Measurements from ENCODE around the gene PGLYRP2.

PGLYRP2 gene

GRCh38 chr19:15438577-15438976 is 40.7 kb downstream of the PGLYRP2 start:
- Histone ChIP-seq H3K79me2 (ENCODE audit: control insufficient read depth, insufficient read depth, low read length, poor library complexity) (no peaks in the 10 kb centered on the region), H3K9ac (ENCODE audit: low read length) (no peak overlapping the region), H3K23ac (ENCODE audit: low read length) (no peak overlapping the region), H3K9me3 (ENCODE audit: insufficient read depth, low read depth, low read length) (peaks cover 2% of the 10 kb centered on the region), H3K27ac (ENCODE audit: low read depth, low read length) (no peak overlapping the region), H4K8ac (ENCODE audit: low read depth, low read length) (no peak overlapping the region), H3K4me2 (ENCODE audit: low read length) (no peak overlapping the region), H2AFZ (ENCODE audit: insufficient read depth, low read length, poor library complexity) (no peak overlapping the region), H2BK120ac (ENCODE audit: insufficient read depth, low read length, poor library complexity) (no peak overlapping the region), H2BK12ac (ENCODE audit: low read length) (no peak overlapping the region), H3K4me1 (ENCODE audit: control insufficient read depth in 1 of 2, insufficient read depth in 2 of 2, low read length in 2 of 2) (peaks cover 0 to under 1% of the 10 kb centered on the region in 2 experiments), H3K18ac (ENCODE audit: low read length) (no peak overlapping the region), H3K79me1 (ENCODE audit: low read length) (no peaks in the 10 kb centered on the region), H2BK5ac (ENCODE audit: low read depth, low read length, poor library complexity) (no peak overlapping the region), H3K36me3 (ENCODE audit: control insufficient read depth in 1 of 2, insufficient read depth in 2 of 2, low read length in 2 of 2) (no peaks in the 10 kb centered on the region), H2AK5ac (ENCODE audit: low read length) (no peak overlapping the region), H4K12ac (ENCODE audit: low read depth, low read length) (no peak overlapping the region), H3K4me3 (ENCODE audit: low read depth, low read length) (no peak overlapping the region), H3K27me3 (ENCODE audit: insufficient read depth, low read length) (no peaks in the 10 kb centered on the region), H3K4ac (ENCODE audit: low read depth, low read length) (no peak overlapping the region), H4K91ac (ENCODE audit: low read depth, low read length) (no peak overlapping the region), H3K14ac (ENCODE audit: low read length) (no peak overlapping the region)
- DNase-seq = no peak
- no CpG with 5 or more reads among the region's 27 CpGs for WGBS (ENCODE audit: extremely low coverage, insufficient coverage, insufficient read length)

DNA sequence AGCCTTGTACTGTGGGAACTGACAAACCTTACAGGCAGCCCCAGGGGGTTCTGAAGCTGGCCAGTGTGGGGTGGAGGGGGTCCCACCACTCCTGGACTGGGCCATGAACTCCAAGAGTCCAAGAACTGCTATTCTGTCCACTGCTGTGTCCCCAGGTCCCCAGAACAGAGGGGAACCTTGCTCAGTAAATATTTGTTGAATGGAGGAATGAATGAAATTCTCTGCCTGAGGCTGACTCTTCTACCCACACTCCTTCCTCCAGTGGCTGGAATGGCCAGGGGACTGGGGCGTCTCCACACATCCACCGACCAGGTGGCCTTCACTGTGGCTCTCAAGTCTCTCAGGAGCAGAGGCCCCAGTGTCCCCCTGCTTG is 41.2 kb downstream of the PGLYRP2 start:
- H2BK12ac ChIP-seq (ENCODE audit: low read length) = no peak overlapping the region
- no peaks in the 10 kb centered on the region for H3K79me1 ChIP-seq (ENCODE audit: low read length)
- no peaks in the 10 kb centered on the region for H3K36me3 ChIP-seq (ENCODE audit: control insufficient read depth in 1 of 2, insufficient read depth in 2 of 2, low read length in 2 of 2)
- no peak overlapping the region for H2AK5ac ChIP-seq (ENCODE audit: low read length)
- H4K12ac ChIP-seq (ENCODE audit: low read depth, low read length) = no peak overlapping the region
- no peak overlapping the region for H3K18ac ChIP-seq (ENCODE audit: low read length)
- no peak overlapping the region for H3K27ac ChIP-seq (ENCODE audit: low read depth, low read length)
- DNase-seq = peak; percentile 14 to 52
- no CpG with 5 or more reads among the region's 2 CpGs for WGBS (ENCODE audit: extremely low coverage, insufficient coverage, insufficient read length)
- no peak overlapping the region for H3K4me2 ChIP-seq (ENCODE audit: low read length)
- H2AFZ ChIP-seq (ENCODE audit: insufficient read depth, low read length, poor library complexity) = no peak overlapping the region
- no peak overlapping the region for H2BK120ac ChIP-seq (ENCODE audit: insufficient read depth, low read length, poor library complexity)
- no peak overlapping the region for H4K91ac ChIP-seq (ENCODE audit: low read depth, low read length)
- H3K14ac ChIP-seq (ENCODE audit: low read length) = no peak overlapping the region
- H3K4me1 ChIP-seq (ENCODE audit: control insufficient read depth in 1 of 2, insufficient read depth in 2 of 2, low read length in 2 of 2) = peaks cover 3 to 4% of the 10 kb centered on the region in 2 experiments
- H3K79me2 ChIP-seq (ENCODE audit: control insufficient read depth, insufficient read depth, low read length, poor library complexity) = no peaks in the 10 kb centered on the region
- H2BK5ac ChIP-seq (ENCODE audit: low read depth, low read length, poor library complexity) = no peak overlapping the region
- H4K8ac ChIP-seq (ENCODE audit: low read depth, low read length) = no peak overlapping the region
- H3K9ac ChIP-seq (ENCODE audit: low read length) = no peak overlapping the region
- H3K23ac ChIP-seq (ENCODE audit: low read length) = no peak overlapping the region
- no peaks in the 10 kb centered on the region for H3K27me3 ChIP-seq (ENCODE audit: insufficient read depth, low read length)
- peaks cover 2% of the 10 kb centered on the region for H3K9me3 ChIP-seq (ENCODE audit: insufficient read depth, low read depth, low read length)
- no peak overlapping the region for H3K4ac ChIP-seq (ENCODE audit: low read depth, low read length)
- no peak overlapping the region for H3K4me3 ChIP-seq (ENCODE audit: low read depth, low read length)

- Histone ChIP-seq H3K14ac (ENCODE audit: low read length) (no peak overlapping the region), H2AK5ac (ENCODE audit: low read length) (no peak overlapping the region), H3K4me1 (ENCODE audit: control insufficient read depth in 1 of 2, insufficient read depth in 2 of 2, low read length in 2 of 2) (peaks cover 3 to 4% of the 10 kb centered on the region in 2 experiments), H4K8ac (ENCODE audit: low read depth, low read length) (no peak overlapping the region), H3K4me3 (ENCODE audit: low read depth, low read length) (no peak overlapping the region), H2BK120ac (ENCODE audit: insufficient read depth, low read length, poor library complexity) (no peak overlapping the region), H3K27ac (ENCODE audit: low read depth, low read length) (no peak overlapping the region), H3K4me2 (ENCODE audit: low read length) (no peak overlapping the region), H2AFZ (ENCODE audit: insufficient read depth, low read length, poor library complexity) (no peak overlapping the region), H3K36me3 (ENCODE audit: control insufficient read depth in 1 of 2, insufficient read depth in 2 of 2, low read length in 2 of 2) (no peaks in the 10 kb centered on the region), H3K23ac (ENCODE audit: low read length) (no peak overlapping the region), H3K9me3 (ENCODE audit: insufficient read depth, low read depth, low read length) (peaks cover 2% of the 10 kb centered on the region), H3K4ac (ENCODE audit: low read depth, low read length) (no peak overlapping the region), H3K79me2 (ENCODE audit: control insufficient read depth, insufficient read depth, low read length, poor library complexity) (peaks cover 2% of the 10 kb centered on the region), H3K27me3 (ENCODE audit: insufficient read depth, low read length) (no peaks in the 10 kb centered on the region), H4K91ac (ENCODE audit: low read depth, low read length) (no peak overlapping the region), H3K9ac (ENCODE audit: low read length) (no peak overlapping the region), H3K18ac (ENCODE audit: low read length) (no peak overlapping the region), H2BK5ac (ENCODE audit: low read depth, low read length, poor library complexity) (no peak overlapping the region), H3K79me1 (ENCODE audit: low read length) (peaks cover 4% of the 10 kb centered on the region), H2BK12ac (ENCODE audit: low read length) (no peak overlapping the region), H4K12ac (ENCODE audit: low read depth, low read length) (no peak overlapping the region)
- DNase-seq = no peak
- no CpG with 5 or more reads among the region's 10 CpGs for WGBS (ENCODE audit: extremely low coverage, insufficient coverage, insufficient read length)
Measured at GRCh38 chr19:15437355-15438123, 41.8 kb downstream of the PGLYRP2 start.

DNA sequence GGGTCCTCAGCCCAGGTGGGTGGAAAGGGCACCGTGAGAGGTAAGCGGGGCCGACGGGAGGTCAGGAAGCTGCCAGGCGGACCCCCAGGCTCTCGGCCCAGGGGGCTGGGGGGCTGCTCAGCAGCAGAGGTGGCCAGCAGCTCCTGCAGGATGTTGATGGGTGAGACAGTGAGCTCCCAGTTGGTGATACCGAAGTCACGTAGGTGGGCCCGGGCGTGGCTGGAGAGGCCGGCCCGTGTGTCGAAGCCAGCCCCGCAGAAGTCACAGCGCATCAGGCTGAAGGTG is 42.5 kb downstream of the PGLYRP2 start:
- H3K4me2 ChIP-seq (ENCODE audit: low read length) = no peak overlapping the region
- H3K79me2 ChIP-seq (ENCODE audit: control insufficient read depth, insufficient read depth, low read length, poor library complexity) = peaks cover 7% of the 10 kb centered on the region
- H2BK120ac ChIP-seq (ENCODE audit: insufficient read depth, low read length, poor library complexity) = no peak overlapping the region
- no peak overlapping the region for H2AK5ac ChIP-seq (ENCODE audit: low read length)
- H3K9me3 ChIP-seq (ENCODE audit: insufficient read depth, low read depth, low read length) = peaks cover 2% of the 10 kb centered on the region
- H4K91ac ChIP-seq (ENCODE audit: low read depth, low read length) = no peak overlapping the region
- H4K12ac ChIP-seq (ENCODE audit: low read depth, low read length) = no peak overlapping the region
- no CpG with 5 or more reads among the region's 15 CpGs for WGBS (ENCODE audit: extremely low coverage, insufficient coverage, insufficient read length)
- no peak overlapping the region for H3K23ac ChIP-seq (ENCODE audit: low read length)
- H2BK12ac ChIP-seq (ENCODE audit: low read length) = no peak overlapping the region
- no peak for DNase-seq
- H3K27me3 ChIP-seq (ENCODE audit: insufficient read depth, low read length) = no peaks in the 10 kb centered on the region
- H3K9ac ChIP-seq (ENCODE audit: low read length) = no peak overlapping the region
- H3K27ac ChIP-seq (ENCODE audit: low read depth, low read length) = no peak overlapping the region
- no peak overlapping the region for H3K14ac ChIP-seq (ENCODE audit: low read length)
- no peak overlapping the region for H2BK5ac ChIP-seq (ENCODE audit: low read depth, low read length, poor library complexity)
- no peak overlapping the region for H4K8ac ChIP-seq (ENCODE audit: low read depth, low read length)
- peaks cover 9% of the 10 kb centered on the region for H3K79me1 ChIP-seq (ENCODE audit: low read length)
- H3K36me3 ChIP-seq (ENCODE audit: control insufficient read depth in 1 of 2, insufficient read depth in 2 of 2, low read length in 2 of 2) = no peaks in the 10 kb centered on the region
- no peak overlapping the region for H2AFZ ChIP-seq (ENCODE audit: insufficient read depth, low read length, poor library complexity)
- H3K4me1 ChIP-seq (ENCODE audit: control insufficient read depth in 1 of 2, insufficient read depth in 2 of 2, low read length in 2 of 2) = peaks cover 4 to 5% of the 10 kb centered on the region in 2 experiments
- no peak overlapping the region for H3K18ac ChIP-seq (ENCODE audit: low read length)
- H3K4ac ChIP-seq (ENCODE audit: low read depth, low read length) = no peak overlapping the region
- H3K4me3 ChIP-seq (ENCODE audit: low read depth, low read length) = no peak overlapping the region

Measured in trophoblast cell (in vitro differentiated cells and primary cell).